ENCODE data around the gene NUP93.

The NUP93 gene

DNA sequence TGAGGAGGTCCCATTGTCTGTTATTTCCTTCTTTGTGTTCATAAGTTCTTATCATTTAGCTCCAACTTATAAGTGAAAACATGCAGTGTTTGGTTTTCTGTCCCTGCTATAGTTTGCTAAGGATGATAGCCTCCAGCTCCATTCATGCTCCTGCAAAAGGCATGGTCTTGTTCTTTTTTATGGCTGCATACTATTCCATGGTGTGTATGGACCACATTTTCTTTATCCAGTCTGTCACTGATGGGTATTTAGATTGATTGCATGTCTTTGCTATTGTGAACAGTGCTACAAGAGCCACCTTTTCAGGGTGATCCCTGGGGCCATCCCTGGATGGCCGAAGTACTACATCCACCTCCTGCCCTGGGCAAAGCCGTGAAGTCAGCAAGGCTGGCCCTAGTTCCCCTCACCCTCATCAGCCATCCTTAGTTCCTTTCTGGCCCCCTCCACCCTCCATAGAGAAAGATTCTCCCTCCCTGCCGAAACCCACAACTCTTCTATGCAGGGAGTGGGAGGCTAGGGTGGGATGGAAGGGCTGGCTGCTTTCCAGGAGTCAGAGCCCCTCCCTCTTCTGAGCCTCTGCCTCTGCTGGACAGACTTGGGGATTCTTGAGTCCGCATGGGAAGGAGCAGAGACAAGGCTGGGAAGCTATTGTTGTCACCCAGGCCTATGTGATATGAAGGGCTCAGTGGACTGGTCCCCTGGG, 39.4 kb upstream of the NUP93 start:
- Histone ChIP-seq H3K36me3 (replicated peaks) (no peaks in the 10 kb centered on the region), H3K27ac (no peak overlapping the region), H3K27me3 (replicated peaks) (no peaks in the 10 kb centered on the region), H3K4me3 (ENCODE audit: low read depth, low read length) (no peak overlapping the region)
- TF ChIP-seq, protein P1, sequence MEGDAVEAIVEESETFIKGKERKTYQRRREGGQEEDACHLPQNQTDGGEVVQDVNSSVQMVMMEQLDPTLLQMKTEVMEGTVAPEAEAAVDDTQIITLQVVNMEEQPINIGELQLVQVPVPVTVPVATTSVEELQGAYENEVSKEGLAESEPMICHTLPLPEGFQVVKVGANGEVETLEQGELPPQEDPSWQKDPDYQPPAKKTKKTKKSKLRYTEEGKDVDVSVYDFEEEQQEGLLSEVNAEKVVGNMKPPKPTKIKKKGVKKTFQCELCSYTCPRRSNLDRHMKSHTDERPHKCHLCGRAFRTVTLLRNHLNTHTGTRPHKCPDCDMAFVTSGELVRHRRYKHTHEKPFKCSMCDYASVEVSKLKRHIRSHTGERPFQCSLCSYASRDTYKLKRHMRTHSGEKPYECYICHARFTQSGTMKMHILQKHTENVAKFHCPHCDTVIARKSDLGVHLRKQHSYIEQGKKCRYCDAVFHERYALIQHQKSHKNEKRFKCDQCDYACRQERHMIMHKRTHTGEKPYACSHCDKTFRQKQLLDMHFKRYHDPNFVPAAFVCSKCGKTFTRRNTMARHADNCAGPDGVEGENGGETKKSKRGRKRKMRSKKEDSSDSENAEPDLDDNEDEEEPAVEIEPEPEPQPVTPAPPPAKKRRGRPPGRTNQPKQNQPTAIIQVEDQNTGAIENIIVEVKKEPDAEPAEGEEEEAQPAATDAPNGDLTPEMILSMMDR (IDR thresholded peaks at IDR 0.05; ENCODE audit: low read depth, low read length, missing control alignments) = no peak
- in situ Hi-C loops (cut with HindIII; ENCODE audit: low pct_ligation_motif_present, low sequenced_read_pairs) = no loop called here
- no peak for DNase-seq

DNA sequence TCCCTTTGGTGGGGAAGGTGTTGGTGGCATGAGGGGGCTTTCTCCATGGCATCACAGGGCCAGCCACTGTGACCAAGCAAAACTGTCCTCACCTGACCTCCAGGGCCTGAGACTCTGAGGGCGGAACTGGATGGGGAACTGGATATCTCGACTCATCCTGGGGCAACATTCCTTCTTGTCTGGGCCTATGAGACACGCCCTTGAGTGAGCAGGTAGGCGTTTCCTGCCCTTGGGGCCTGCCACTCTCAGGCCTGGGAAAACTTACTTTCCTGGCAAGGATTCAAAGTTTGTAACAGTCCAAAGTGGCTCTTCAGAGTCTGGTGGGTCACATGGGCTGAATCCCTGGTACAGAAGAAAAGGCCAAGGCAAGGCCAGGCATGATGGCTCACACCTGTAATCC, 38.0 kb upstream of the NUP93 start:
- no peak overlapping the region for H3K27ac ChIP-seq

DNA sequence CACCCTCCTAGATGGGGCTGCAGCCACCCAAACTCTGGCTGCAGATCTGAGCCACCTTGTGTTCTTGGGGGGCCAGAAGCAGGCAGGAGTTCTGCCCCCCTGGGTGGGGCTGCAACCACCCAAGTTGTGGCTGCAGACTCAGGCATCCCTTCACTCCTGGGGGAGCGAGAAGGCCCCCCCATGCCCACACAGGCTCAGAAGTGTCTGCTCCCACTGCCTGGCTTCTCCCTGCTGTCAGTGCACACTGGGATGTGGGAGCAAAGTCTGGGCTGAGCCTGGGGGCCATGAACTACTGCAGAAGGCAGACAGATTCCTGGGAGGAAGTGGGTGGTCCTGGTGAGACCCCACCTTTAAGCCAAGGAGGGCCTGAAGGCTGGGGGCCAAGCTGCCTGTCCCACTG, 34.7 kb upstream of the NUP93 start:
- no peaks in the 10 kb centered on the region for H3K27me3 ChIP-seq (replicated peaks)
- TF ChIP-seq, protein P1 (IDR thresholded peaks at IDR 0.05; ENCODE audit: low read depth, low read length, missing control alignments) = no peak
- H3K4me3 ChIP-seq (ENCODE audit: low read depth, low read length) = no peak overlapping the region

More for the DNA sequence above, 38.0 kb upstream of the NUP93 start:
- H3K4me3 ChIP-seq (ENCODE audit: low read depth, low read length) = no peak overlapping the region
- no peak for DNase-seq
- TF ChIP-seq, protein P1 (IDR thresholded peaks at IDR 0.05; ENCODE audit: low read depth, low read length, missing control alignments) = no peak
- in situ Hi-C loops (cut with HindIII; ENCODE audit: low pct_ligation_motif_present, low sequenced_read_pairs) = no loop called here
- H3K36me3 ChIP-seq (replicated peaks) = no peaks in the 10 kb centered on the region
- no peaks in the 10 kb centered on the region for H3K27me3 ChIP-seq (replicated peaks)

DNA sequence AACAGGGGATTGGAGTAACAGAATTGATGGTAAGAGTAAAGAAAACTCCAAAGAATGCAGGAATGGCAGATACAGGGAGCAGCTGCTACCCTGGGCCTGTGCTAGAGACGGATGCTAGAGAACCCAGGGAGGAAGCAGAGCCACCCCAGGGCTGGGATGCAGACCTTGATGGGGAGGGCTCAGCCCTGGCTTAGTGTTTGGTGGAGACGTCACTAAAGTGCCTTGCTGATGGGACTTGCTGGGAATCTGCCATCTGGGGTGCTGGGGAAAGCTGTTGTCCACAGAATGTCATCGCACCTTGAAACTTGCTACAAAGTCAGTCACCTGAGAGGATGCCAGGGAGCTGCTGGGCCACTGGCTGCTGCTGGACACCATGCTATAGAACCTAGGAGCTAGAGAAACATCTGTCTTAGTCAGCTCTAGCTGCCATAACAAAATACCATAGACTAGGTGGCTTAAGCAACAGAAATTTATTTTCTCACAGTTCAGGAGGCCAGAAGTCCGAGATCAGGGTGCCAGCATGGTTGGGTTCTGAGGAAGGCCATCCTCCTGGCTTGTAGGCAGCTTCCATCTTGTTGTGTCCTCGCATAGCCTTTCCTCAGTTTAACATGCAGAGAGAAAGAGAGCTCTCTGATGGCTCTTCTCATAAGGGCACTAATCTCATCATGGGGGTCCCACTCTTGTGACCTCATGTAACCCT, 32.3 kb upstream of the NUP93 start:
- TF ChIP-seq, protein P1 (IDR thresholded peaks at IDR 0.05; ENCODE audit: low read depth, low read length, missing control alignments) = no peak
- H3K27ac ChIP-seq = no peak overlapping the region
- no peaks in the 10 kb centered on the region for H3K36me3 ChIP-seq (replicated peaks)
- in situ Hi-C loops (cut with HindIII; ENCODE audit: low pct_ligation_motif_present, low sequenced_read_pairs) = no loop called here
- no peaks in the 10 kb centered on the region for H3K27me3 ChIP-seq (replicated peaks)
- H3K4me3 ChIP-seq (ENCODE audit: low read depth, low read length) = no peak overlapping the region
- no peak for DNase-seq

More for the DNA sequence above, 34.7 kb upstream of the NUP93 start:
- H3K36me3 ChIP-seq (replicated peaks) = no peaks in the 10 kb centered on the region
- no peak for DNase-seq
- in situ Hi-C loops (cut with HindIII; ENCODE audit: low pct_ligation_motif_present, low sequenced_read_pairs) = no loop called here
- no peak overlapping the region for H3K27ac ChIP-seq

DNA sequence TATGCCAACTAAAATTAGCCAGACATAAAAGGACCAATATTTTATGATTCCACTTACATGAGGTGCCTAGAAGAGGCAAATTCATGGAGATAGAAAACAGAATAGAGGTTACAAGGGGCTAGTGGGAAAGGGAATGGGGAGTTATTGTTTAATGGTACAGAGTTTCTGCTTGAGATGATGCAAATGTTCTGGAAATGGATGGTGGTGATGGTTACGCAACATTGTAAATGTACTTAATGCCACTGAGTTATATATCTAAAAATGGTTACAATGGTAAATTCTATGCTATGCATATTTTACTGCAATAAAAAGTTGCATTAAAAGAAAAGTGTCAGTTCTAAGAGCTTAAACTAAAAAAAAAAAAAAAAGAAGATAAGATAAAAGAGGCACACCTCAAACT, 29.7 kb upstream of the NUP93 start:
- Histone ChIP-seq H3K4me3 (ENCODE audit: low read depth, low read length) (no peak overlapping the region), H3K27ac (no peak overlapping the region), H3K36me3 (replicated peaks) (no peaks in the 10 kb centered on the region), H3K27me3 (replicated peaks) (no peaks in the 10 kb centered on the region)
- DNase-seq = no peak
- TF ChIP-seq, protein P1 (IDR thresholded peaks at IDR 0.05; ENCODE audit: low read depth, low read length, missing control alignments) = no peak
- in situ Hi-C loops (cut with HindIII; ENCODE audit: low pct_ligation_motif_present, low sequenced_read_pairs) = no loop called here

Measured in brain microvascular endothelial cell (primary cell).